Measurements from ENCODE around the gene GNAQ. TPM values are rescaled to one million over a fixed set of nuclear protein-coding genes. Genes with fewer than 3 reads are reported as not detected.

GNAQ gene
- total RNA-seq, 4 donors from 2014 or later, result 35.4 to 95.7 (median 52.3) TPM

DNA sequence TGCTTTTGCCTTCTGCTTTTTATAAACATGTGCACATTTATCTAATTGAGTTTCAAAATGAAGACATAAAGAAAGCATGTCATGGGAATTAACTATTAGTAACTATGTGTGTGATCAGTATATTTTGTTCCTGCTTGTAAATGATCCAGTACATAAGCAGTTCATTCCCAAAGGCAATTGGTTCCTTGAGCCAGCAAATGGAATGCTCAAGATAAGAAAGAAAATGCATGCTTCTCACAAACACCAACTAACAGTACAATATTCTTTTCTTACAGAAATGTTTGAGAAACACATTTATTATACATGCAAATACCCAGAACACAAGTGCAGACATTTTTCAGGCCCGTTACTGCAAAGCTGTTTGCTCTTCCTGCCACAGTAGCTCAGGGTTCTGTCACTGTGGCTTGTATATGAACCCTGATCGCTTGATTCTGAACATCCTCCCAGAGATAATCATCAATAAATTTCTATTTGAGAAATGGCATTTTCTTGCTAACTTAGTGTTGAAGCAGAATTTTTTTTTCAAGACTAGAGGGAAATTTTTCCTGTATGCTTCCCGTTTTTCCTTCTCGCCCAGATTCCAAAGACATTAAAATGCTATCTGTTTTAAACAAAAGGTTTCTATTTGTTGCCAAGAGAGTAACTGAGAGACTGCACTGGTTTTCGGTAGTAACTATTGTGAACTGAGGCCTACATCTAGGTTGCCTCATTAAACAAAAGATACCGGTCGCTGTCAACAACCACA, 1.9 kb downstream of the GNAQ start:
- intact Hi-C loops (cut with DNase I; ENCODE audit: low total_unique reads), result loop anchor here (10.0 kb wide), 1 partner anchor 595 kb away; no protein-coding TSS in a partner anchor
- peak overlapping the region; percentile 95 to 96 for H3K27ac ChIP-seq
- no peaks in the 10 kb centered on the region for H3K9me3 ChIP-seq
- peak overlapping the region; percentile 82 to 88 for H3K4me3 ChIP-seq
- peaks cover 0 to 3% of the 10 kb centered on the region in 2 donors for H3K4me1 ChIP-seq
- no peaks in the 10 kb centered on the region for H3K36me3 ChIP-seq
- no peaks in the 10 kb centered on the region for H3K27me3 ChIP-seq
- TF ChIP-seq, protein P1, sequence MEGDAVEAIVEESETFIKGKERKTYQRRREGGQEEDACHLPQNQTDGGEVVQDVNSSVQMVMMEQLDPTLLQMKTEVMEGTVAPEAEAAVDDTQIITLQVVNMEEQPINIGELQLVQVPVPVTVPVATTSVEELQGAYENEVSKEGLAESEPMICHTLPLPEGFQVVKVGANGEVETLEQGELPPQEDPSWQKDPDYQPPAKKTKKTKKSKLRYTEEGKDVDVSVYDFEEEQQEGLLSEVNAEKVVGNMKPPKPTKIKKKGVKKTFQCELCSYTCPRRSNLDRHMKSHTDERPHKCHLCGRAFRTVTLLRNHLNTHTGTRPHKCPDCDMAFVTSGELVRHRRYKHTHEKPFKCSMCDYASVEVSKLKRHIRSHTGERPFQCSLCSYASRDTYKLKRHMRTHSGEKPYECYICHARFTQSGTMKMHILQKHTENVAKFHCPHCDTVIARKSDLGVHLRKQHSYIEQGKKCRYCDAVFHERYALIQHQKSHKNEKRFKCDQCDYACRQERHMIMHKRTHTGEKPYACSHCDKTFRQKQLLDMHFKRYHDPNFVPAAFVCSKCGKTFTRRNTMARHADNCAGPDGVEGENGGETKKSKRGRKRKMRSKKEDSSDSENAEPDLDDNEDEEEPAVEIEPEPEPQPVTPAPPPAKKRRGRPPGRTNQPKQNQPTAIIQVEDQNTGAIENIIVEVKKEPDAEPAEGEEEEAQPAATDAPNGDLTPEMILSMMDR (IDR thresholded peaks at IDR 0.05), result no peak
- TF ChIP-seq POLR2A (IDR thresholded peaks at IDR 0.05), result no peak
- no peak for DNase-seq

DNA sequence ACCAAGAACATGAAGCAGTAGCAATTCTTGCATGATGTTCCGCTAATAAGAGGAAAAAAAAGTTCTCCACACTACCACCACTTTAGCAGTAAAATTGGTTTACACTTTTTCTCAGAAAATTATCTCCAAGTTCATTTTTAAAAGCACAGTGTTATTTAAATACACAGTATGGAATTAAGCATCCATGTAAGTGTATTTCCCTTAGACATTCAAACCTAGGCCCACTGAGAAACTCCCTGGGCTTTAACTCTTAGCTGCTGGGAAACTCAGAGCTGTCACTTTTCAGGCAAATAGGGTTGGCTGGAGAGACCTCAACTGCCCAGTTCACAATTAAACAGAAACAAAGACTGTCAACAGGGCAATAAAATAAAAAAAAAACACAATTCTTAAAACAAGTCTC, 2.7 kb downstream of the GNAQ start:
- peak overlapping the region; percentile 95 to 96 for H3K27ac ChIP-seq
- intact Hi-C loops (cut with DNase I; ENCODE audit: low total_unique reads), result no loop called here
- no peaks in the 10 kb centered on the region for H3K36me3 ChIP-seq
- H3K27me3 ChIP-seq, result no peaks in the 10 kb centered on the region
- peaks cover 0 to 3% of the 10 kb centered on the region in 2 donors for H3K4me1 ChIP-seq
- peak overlapping the region; percentile 82 to 88 for H3K4me3 ChIP-seq
- no peak for DNase-seq
- H3K9me3 ChIP-seq, result no peaks in the 10 kb centered on the region
- TF ChIP-seq, protein P1 (IDR thresholded peaks at IDR 0.05), result no peak
- TF ChIP-seq POLR2A (IDR thresholded peaks at IDR 0.05), result no peak

DNA sequence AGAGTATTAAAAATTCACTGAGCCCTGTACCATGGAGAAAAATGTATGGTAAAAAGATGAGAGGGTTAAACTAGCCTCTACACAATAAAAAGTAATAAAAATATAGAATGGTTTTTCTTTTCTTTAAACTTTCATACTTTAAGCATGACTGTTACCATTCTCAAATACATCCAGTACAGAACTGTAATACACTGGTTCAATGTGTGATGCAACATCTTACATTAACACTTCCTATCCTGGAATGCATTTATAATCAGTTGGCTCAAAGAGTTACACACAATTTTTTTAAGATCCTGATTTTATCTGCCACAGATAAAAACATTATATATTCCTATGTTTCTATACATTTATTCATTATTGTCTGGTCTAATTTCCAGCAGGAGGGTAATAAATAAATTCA, 4.7 kb downstream of the GNAQ start:
- Histone ChIP-seq H3K4me3 (no peak overlapping the region), H3K9me3 (no peaks in the 10 kb centered on the region), H3K4me1 (peaks cover 3 to 6% of the 10 kb centered on the region in 2 donors), H3K36me3 (no peaks in the 10 kb centered on the region), H3K27me3 (no peaks in the 10 kb centered on the region), H3K27ac (peak overlapping the region in 1 of 2 donors; percentile 67)
- intact Hi-C loops (cut with DNase I; ENCODE audit: low total_unique reads), result no loop called here
- no peak for TF ChIP-seq POLR2A (IDR thresholded peaks at IDR 0.05)
- TF ChIP-seq, protein P1 (IDR thresholded peaks at IDR 0.05), result no peak
- DNase-seq, result no peak

DNA sequence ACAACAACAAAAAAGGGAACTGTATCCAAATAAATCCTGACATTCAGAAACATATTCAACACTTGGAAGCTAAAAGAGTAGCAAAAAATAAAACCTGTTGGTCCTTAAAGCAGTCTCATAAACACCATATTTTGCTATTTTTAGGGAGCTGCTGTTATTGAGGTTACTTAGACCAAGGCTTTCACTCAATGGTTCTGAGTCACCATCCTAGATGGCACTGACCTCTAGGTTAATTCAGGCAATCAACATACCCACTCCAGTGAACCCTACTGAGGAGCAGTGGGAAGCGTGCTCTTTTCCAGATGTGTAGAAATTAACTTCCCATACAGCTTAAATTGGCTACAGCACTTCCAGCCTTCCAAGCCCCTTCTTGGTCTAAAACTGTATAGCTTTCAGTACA, 5.2 kb downstream of the GNAQ start:
- Histone ChIP-seq H3K27ac (peak overlapping the region in 1 of 2 donors; percentile 67), H3K4me3 (no peak overlapping the region), H3K27me3 (no peaks in the 10 kb centered on the region), H3K36me3 (no peaks in the 10 kb centered on the region), H3K4me1 (peaks cover 3 to 6% of the 10 kb centered on the region in 2 donors), H3K9me3 (no peaks in the 10 kb centered on the region)
- no peak for TF ChIP-seq POLR2A (IDR thresholded peaks at IDR 0.05)
- TF ChIP-seq, protein P1 (IDR thresholded peaks at IDR 0.05), result no peak
- no peak for DNase-seq
- intact Hi-C loops (cut with DNase I; ENCODE audit: low total_unique reads), result no loop called here

DNA sequence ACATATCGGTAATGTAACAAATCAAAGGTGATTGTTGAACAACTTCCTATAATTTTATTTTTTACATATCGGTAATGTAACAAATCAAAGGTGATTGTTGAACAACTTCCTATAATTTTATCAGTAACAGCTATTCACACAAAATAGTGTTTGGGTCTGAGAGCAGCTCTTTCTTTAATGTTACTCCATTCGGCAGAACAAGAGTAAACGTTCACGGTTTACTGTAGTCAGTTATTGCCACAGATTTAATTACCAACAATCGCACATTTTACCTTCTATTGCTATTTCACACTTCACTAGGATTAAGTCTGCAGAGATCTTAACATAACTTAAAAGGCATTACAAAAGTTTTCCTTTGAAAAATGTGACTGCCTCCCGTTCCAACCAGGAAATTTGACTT, 6.4 kb downstream of the GNAQ start:
- intact Hi-C loops (cut with DNase I; ENCODE audit: low total_unique reads), result no loop called here
- H3K4me1 ChIP-seq, result peaks cover 3 to 6% of the 10 kb centered on the region in 2 donors
- H3K4me3 ChIP-seq, result no peak overlapping the region
- H3K27ac ChIP-seq, result peak overlapping the region in 1 of 2 donors; percentile 67
- H3K36me3 ChIP-seq, result no peaks in the 10 kb centered on the region
- TF ChIP-seq, protein P1 (IDR thresholded peaks at IDR 0.05), result no peak
- TF ChIP-seq POLR2A (IDR thresholded peaks at IDR 0.05), result no peak
- H3K9me3 ChIP-seq, result no peaks in the 10 kb centered on the region
- no peak for DNase-seq
- no peaks in the 10 kb centered on the region for H3K27me3 ChIP-seq
